Esophagus squamous epithelium (tissue), 4 donors: Measurements from ENCODE around the gene NSMF.

Experiments used
- POLR2A ChIP-seq, 4 donors: fragments of 450-650 bp; IDR thresholded peaks; one replicate each; pipeline ENCODE4 v1.6.1; 2017; ENCODE audit warnings: antibody characterized with exemption in 4 of 4, mild to moderate bottlenecking in 4 of 4, moderate library complexity in 3 of 4
- TF ChIP-seq, protein P1 (sequence below), 6 experiments: fragments of 450-650 bp in 4 of 6; fragments of 200-600 bp in 2 of 6; sonication (generic) in 2 of 6; IDR thresholded peaks; one replicate each; pipeline ENCODE4 v1.5.1; 2016 to 2019; ENCODE audit warnings: antibody characterized with exemption in 6 of 6, mild to moderate bottlenecking in 4 of 6, moderate library complexity in 4 of 6

- TF ChIP-seq, protein P1, sequence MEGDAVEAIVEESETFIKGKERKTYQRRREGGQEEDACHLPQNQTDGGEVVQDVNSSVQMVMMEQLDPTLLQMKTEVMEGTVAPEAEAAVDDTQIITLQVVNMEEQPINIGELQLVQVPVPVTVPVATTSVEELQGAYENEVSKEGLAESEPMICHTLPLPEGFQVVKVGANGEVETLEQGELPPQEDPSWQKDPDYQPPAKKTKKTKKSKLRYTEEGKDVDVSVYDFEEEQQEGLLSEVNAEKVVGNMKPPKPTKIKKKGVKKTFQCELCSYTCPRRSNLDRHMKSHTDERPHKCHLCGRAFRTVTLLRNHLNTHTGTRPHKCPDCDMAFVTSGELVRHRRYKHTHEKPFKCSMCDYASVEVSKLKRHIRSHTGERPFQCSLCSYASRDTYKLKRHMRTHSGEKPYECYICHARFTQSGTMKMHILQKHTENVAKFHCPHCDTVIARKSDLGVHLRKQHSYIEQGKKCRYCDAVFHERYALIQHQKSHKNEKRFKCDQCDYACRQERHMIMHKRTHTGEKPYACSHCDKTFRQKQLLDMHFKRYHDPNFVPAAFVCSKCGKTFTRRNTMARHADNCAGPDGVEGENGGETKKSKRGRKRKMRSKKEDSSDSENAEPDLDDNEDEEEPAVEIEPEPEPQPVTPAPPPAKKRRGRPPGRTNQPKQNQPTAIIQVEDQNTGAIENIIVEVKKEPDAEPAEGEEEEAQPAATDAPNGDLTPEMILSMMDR (IDR thresholded peaks at IDR 0.05) = no peak
- no peak for TF ChIP-seq POLR2A (IDR thresholded peaks at IDR 0.05)
Measured at GRCh38 chr9:137487454-137488326, 28.6 kb upstream of the NSMF start.
